Choroid plexus epithelial cell (primary cell): ENCODE results near the gene RASAL2.
A peak's percentile ranks its signal among the peaks of the same experiment; 100 is the strongest.

ENCODE experiments used
- DNase-seq: peaks from one replicate; pipeline ENCODE4 v3.0.0-alpha.2; 2010; ENCODE audit warnings: low read depth
- H3K4me3 ChIP-seq: 2 replicates; pipeline ENCODE4 v1.5.1; 2011; ENCODE audit warnings: low read depth, mild to moderate bottlenecking, control low read depth, low read length, moderate library complexity
- TF ChIP-seq, protein P1 (sequence below): conservative IDR thresholded peaks from 2 replicates; pipeline ENCODE4 v1.5.1; 2011; ENCODE audit warnings: low read depth, mild to moderate bottlenecking, control low read depth, inconsistent platforms, low read length, moderate library complexity

RASAL2 gene

DNA sequence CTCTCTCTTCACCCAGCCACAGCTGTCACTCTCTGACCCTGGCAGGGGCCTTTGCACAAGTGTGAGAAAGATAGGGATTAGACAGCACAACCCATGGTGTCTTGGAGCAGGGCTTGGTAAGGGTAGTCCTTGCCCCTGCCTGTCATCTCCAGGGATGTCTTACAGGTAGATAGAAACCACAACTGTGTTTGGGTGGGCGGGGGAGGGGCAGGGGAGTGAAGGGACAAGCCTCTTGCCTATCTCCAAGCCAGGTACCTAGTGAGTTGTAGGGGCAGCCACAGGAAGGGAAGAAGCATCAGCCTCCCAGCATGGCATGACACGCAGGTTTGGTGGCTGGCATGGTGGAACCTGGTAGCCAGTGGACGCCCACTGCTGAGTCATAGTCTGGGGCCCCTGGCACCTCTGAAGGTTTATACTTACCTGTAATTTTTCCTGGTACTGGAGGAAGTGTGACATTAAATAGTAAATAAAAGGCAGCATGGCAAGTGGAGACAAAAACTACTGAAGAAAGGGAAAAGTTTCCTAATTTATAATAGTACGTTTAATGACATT lies 305.3 kb downstream of the RASAL2 start:
- no peak for DNase-seq
- H3K4me3 ChIP-seq, result no peak overlapping the region
- TF ChIP-seq, protein P1, sequence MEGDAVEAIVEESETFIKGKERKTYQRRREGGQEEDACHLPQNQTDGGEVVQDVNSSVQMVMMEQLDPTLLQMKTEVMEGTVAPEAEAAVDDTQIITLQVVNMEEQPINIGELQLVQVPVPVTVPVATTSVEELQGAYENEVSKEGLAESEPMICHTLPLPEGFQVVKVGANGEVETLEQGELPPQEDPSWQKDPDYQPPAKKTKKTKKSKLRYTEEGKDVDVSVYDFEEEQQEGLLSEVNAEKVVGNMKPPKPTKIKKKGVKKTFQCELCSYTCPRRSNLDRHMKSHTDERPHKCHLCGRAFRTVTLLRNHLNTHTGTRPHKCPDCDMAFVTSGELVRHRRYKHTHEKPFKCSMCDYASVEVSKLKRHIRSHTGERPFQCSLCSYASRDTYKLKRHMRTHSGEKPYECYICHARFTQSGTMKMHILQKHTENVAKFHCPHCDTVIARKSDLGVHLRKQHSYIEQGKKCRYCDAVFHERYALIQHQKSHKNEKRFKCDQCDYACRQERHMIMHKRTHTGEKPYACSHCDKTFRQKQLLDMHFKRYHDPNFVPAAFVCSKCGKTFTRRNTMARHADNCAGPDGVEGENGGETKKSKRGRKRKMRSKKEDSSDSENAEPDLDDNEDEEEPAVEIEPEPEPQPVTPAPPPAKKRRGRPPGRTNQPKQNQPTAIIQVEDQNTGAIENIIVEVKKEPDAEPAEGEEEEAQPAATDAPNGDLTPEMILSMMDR, result no peak

DNA sequence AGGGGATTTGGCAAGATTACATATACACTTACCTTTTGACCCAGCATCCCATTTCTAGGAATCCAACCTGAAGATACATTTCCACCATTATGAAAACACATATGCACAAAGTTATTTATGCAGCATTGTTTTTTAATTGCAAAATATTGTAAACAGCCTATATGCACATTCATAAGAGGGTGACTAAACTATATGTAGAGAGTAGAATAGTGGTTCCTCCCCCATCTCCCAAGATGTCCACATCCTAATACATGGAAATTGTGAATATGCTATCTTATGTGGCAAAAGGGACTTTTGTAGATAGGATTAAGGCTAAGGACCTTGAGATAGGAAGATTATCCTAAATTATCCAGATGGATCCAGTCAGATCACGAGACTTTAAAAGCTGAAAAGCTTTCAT lies 311.2 kb downstream of the RASAL2 start:
- TF ChIP-seq, protein P1, result no peak
- H3K4me3 ChIP-seq, result no peak overlapping the region
- DNase-seq, result no peak

DNA sequence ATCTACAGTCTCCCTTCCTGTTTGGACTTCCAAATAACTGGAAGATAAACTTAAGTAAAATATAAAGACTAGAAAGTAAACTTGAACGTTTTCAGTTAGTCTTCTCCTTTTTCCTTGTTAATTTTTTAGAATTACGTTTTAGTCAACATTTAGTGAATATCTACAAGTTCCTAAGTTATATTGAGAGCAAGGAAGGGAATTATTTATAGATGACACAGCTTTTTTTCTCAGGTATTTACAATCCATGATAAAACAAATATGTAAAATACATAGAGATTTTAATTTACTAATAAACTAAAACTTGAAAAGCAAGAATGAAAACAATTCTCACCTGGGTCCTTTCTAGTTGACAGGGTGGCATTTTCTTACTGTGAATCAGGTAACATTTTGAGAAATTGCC lies 313.3 kb downstream of the RASAL2 start:
- TF ChIP-seq, protein P1, result no peak
- no peak for DNase-seq
- H3K4me3 ChIP-seq, result no peak overlapping the region

DNA sequence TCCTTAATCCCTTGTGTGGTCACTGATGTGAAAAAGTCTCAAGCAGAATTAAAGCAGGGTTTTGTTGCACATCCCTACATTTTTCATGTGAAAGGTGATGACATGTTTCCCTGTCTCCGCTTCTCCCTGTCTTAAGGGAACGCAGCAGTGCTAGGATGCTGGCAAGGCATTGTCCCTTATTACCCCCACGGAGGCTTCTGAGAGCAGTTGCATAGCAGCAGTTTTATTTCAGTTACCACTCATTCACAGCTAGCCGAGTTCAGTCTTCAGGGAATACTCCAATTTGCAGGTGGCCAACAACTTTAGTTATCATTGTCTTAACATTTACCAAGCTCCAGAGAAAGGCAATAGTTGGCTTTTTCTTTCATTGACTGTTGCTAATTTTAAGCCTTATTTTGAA lies 313.8 kb downstream of the RASAL2 start:
- TF ChIP-seq, protein P1, result no peak
- DNase-seq, result no peak
- no peak overlapping the region for H3K4me3 ChIP-seq

DNA sequence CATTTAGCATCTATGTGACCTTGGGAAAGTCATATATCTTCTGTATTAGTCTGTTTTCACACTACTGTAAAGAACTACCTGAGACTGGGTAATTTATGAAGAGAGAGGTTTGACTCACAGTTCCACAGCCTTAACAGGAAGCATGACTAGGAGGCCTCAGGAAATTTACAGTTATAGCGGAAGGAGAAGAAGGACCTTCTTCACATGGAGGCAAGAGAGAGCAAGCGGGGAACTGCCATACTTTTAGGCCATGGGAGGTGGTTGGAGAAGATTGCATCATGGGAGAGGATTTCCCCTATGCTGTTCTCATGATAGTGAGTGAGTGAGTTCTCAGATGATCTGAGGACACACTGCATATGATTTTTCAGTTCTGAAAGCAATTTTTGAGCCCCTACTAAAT lies 315.0 kb downstream of the RASAL2 start:
- TF ChIP-seq, protein P1, result no peak
- DNase-seq, result peak; percentile 17
- H3K4me3 ChIP-seq, result no peak overlapping the region

DNA sequence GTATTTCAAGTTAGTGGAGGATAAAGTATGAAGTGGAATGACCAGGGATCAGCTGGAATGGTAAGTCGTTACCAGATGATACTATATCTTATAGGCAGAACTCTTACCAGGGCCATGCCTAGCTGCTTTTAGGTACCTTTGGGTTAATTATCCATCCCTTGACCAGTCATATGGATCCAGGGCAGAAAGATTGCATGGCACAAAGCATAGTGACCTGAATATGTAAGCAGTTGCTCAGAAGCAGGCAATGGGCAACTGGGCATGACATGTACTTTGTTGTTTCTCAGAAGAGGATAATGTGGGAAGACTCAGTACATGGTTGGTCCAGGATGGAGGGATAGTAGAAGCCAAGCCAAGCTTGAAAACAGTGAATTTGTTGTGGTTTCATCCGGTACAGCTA lies 315.6 kb downstream of the RASAL2 start:
- no peak for DNase-seq
- H3K4me3 ChIP-seq, result no peak overlapping the region
- TF ChIP-seq, protein P1, result no peak

DNA sequence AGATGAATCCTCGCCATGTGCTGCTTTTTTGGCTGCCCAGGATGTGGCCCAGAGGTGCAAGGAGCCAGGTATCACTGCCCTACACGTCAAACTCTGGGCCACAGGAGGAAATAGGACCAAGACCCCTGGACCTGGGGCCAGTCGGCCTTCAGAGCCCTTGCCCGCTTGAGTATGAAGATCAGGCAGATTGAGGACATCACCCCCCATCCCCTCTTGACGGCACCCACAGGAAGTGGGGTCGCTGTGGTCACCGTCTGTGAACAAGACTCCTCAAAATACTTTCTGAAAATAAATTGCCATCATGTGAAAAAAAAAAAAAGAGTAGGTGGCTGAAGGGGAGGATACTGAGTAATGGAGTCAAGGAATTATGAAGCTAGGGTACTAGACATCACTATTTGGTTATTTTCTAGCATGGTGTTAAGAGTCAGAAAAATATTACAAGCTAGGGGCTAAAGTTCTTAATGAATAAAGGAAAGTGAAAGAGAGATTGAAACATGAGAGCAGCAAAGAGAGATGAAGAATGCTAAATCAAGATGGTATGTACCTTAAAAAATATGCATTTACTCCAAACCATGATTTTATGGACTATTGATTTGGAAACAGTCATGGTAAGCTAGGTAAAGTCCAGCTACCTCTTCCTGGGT lies 318.0 kb downstream of the RASAL2 start:
- H3K4me3 ChIP-seq, result no peak overlapping the region
- TF ChIP-seq, protein P1, result no peak
- no peak for DNase-seq
